Keratinocyte (primary cell): Measurements from ENCODE around the gene ROPN1. TPM values are rescaled to one million over a fixed set of nuclear protein-coding genes. Genes with fewer than 3 reads are reported as not detected.

Source experiments
- DNase-seq: peaks from one replicate; pipeline ENCODE4 v3.0.0-alpha.2; 2011; ENCODE audit warnings: low read depth, missing footprints, low spot score
- FAIRE-seq: peaks from 2 replicates; lab custom pipeline; 2011; peaks lifted over from hg19 to GRCh38; lab: Jason Lieb, UNC
- H2AFZ ChIP-seq: 2 replicates; pipeline ENCODE4 v1.6.0; 2012; ENCODE audit warnings: low read length, control low read depth, inconsistent platforms; ENCODE audit not compliant: control insufficient read depth
- H3K27ac ChIP-seq: 2 replicates; pipeline ENCODE4 v1.5.1; 2011; ENCODE audit warnings: low read length; ENCODE audit not compliant: control insufficient read depth, insufficient read depth
- H3K27me3 ChIP-seq: 3 replicates; pipeline ENCODE4 v1.6.0; 2011; ENCODE audit warnings: low read length; ENCODE audit not compliant: control insufficient read depth, insufficient read depth; ENCODE audit errors: extremely low read depth
- H3K36me3 ChIP-seq, 2 experiments: 2 replicates in 1 of 2; 3 replicates in 1 of 2; pipeline ENCODE4 v1.5.1; 2011; ENCODE audit warnings: low read length in 2 of 2, mild to moderate bottlenecking in 1 of 2; ENCODE audit not compliant: control insufficient read depth in 2 of 2, insufficient read depth in 2 of 2; ENCODE audit errors: extremely low read depth in 1 of 2
- H3K4me1 ChIP-seq: 3 replicates; pipeline ENCODE4 v1.5.1; 2011; ENCODE audit warnings: low read length; ENCODE audit not compliant: control insufficient read depth, insufficient read depth; ENCODE audit errors: extremely low read depth
- H3K4me2 ChIP-seq: 3 replicates; pipeline ENCODE4 v1.6.0; 2011; ENCODE audit warnings: low read depth, low read length; ENCODE audit not compliant: control insufficient read depth, insufficient read depth; ENCODE audit errors: extremely low read depth
- H3K4me3 ChIP-seq, 3 experiments: fragments of 200-600 bp in 1 of 3; sonication (generic) in 1 of 3; 2 replicates in 2 of 3; 3 replicates in 1 of 3; pipeline ENCODE4 v1.5.1; 2011 to 2016; ENCODE audit warnings: low read length in 3 of 3, mild to moderate bottlenecking in 3 of 3, control low read depth in 2 of 3, inconsistent platforms in 1 of 3, low read depth in 1 of 3, mixed read lengths in 1 of 3, mixed run types in 1 of 3, moderate library complexity in 1 of 3; ENCODE audit not compliant: control insufficient read depth in 2 of 3, insufficient read depth in 2 of 3; ENCODE audit errors: extremely low read depth in 1 of 3
- H3K79me2 ChIP-seq: 2 replicates; pipeline ENCODE4 v1.6.0; 2012; ENCODE audit warnings: low read length; ENCODE audit not compliant: control insufficient read depth, insufficient read depth
- H3K9ac ChIP-seq: 3 replicates; pipeline ENCODE4 v1.6.0; 2011; ENCODE audit warnings: low read length; ENCODE audit not compliant: control insufficient read depth, insufficient read depth; ENCODE audit errors: extremely low read depth
- H3K9me1 ChIP-seq: 3 replicates; pipeline ENCODE4 v1.6.0; 2011; ENCODE audit warnings: low read length; ENCODE audit not compliant: control insufficient read depth, insufficient read depth; ENCODE audit errors: extremely low read depth
- H3K9me3 ChIP-seq: 2 replicates; pipeline ENCODE4 v1.5.1; 2012; ENCODE audit warnings: low read depth, low read length; ENCODE audit not compliant: control insufficient read depth
- H4K20me1 ChIP-seq: 3 replicates; pipeline ENCODE4 v1.6.0; 2011; ENCODE audit warnings: low read length; ENCODE audit not compliant: control insufficient read depth, insufficient read depth; ENCODE audit errors: extremely low read depth
- EZH2 ChIP-seq: IDR thresholded peaks from one replicate; pipeline ENCODE4 v1.6.1; 2012; ENCODE audit warnings: inconsistent platforms, mild to moderate bottlenecking, low read length, moderate library complexity
- dilution Hi-C: fragments of 300-500 bp; cut with MboI; formaldehyde crosslinking; loops from one replicate; pipeline ENCODE4 v1.7.0; 2020; ENCODE audit warnings: low sequenced_read_pairs; ENCODE audit not compliant: extremely low pct_ligation_motif_present
- polyA plus RNA-seq, 5 experiments: library from polyadenylated mRNA; depleted of rRNA in 3 of 5; stranded (reverse) in 3 of 5; stranded (forward) in 1 of 5; unstranded in 1 of 5; fragments of >200 nt; gene quantifications; 1 replicate in 1 of 5; 2 replicates in 3 of 5; 3 replicates in 1 of 5; pipeline versions ENCODE4 v1.2.1 to v1.2.3, GENCODE V29; 2011 to 2012; ENCODE audit warnings: missing spikeins in 2 of 5, low read depth in 1 of 5, low replicate concordance in 1 of 5
- TF ChIP-seq, protein P1 (sequence below), 3 experiments: IDR thresholded peaks in 1 of 3; conservative IDR thresholded peaks in 1 of 3; optimal IDR thresholded peaks in 1 of 3; 2 replicates in 2 of 3; 3 replicates in 1 of 3; pipeline versions ENCODE3 to v1.5.1; 2011; ENCODE audit warnings: low read length in 3 of 3, mild to moderate bottlenecking in 3 of 3, moderate library complexity in 2 of 3, control low read depth in 1 of 3, inconsistent platforms in 1 of 3; ENCODE audit not compliant: insufficient read depth in 2 of 3; ENCODE audit errors: extremely low read depth in 1 of 3

ROPN1 gene
- polyA plus RNA-seq, 1 donor (not counting 4 experiments of a cell fraction or from before 2014, with no cell fraction given): 0.62 TPM

DNA sequence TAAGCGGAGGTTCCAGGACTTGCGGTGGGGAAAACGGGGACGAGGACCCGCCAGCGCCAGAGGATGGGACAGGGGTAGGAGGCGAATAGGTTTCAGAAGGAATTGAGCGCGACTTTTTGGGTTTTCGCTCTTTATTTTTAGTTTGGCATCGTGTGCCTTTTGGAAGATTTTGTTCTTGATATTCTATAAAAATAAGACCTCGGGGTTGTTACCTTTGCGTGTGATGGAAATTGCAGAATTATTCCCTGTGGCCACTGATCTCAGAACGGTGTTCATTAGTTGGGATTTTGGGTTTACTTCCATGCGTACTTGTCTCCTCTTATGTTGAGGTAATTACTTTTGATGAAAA, 30.4 kb downstream of the ROPN1 start:
- Histone ChIP-seq H2AFZ (peak overlapping the region; percentile 90), H3K27me3 (no peaks in the 10 kb centered on the region), H4K20me1 (no peaks in the 10 kb centered on the region), H3K4me3 (peak overlapping the region; percentile 53 to 85 (median 76)), H3K36me3 (no peaks in the 10 kb centered on the region), H3K27ac (no peak overlapping the region), H3K4me1 (peaks cover 8% of the 10 kb centered on the region), H3K9me3 (no peaks in the 10 kb centered on the region), H3K79me2 (peaks cover 4% of the 10 kb centered on the region), H3K9me1 (no peaks in the 10 kb centered on the region), H3K9ac (peak overlapping the region; percentile 94), H3K4me2 (peak overlapping the region; percentile 72)
- dilution Hi-C loops: no loop called here
- TF ChIP-seq, protein P1, sequence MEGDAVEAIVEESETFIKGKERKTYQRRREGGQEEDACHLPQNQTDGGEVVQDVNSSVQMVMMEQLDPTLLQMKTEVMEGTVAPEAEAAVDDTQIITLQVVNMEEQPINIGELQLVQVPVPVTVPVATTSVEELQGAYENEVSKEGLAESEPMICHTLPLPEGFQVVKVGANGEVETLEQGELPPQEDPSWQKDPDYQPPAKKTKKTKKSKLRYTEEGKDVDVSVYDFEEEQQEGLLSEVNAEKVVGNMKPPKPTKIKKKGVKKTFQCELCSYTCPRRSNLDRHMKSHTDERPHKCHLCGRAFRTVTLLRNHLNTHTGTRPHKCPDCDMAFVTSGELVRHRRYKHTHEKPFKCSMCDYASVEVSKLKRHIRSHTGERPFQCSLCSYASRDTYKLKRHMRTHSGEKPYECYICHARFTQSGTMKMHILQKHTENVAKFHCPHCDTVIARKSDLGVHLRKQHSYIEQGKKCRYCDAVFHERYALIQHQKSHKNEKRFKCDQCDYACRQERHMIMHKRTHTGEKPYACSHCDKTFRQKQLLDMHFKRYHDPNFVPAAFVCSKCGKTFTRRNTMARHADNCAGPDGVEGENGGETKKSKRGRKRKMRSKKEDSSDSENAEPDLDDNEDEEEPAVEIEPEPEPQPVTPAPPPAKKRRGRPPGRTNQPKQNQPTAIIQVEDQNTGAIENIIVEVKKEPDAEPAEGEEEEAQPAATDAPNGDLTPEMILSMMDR (optimal IDR thresholded peaks at IDR 0.05 in 1 of 3, IDR thresholded peaks at IDR 0.05 in 1 of 3, conservative IDR thresholded peaks at IDR 0.05 in 1 of 3; ENCODE audit: extremely low read depth in 1 of 3, insufficient read depth in 2 of 3, low read length in 3 of 3): no peak
- no peak for TF ChIP-seq EZH2
- no peak for DNase-seq
- no peak for FAIRE-seq

DNA sequence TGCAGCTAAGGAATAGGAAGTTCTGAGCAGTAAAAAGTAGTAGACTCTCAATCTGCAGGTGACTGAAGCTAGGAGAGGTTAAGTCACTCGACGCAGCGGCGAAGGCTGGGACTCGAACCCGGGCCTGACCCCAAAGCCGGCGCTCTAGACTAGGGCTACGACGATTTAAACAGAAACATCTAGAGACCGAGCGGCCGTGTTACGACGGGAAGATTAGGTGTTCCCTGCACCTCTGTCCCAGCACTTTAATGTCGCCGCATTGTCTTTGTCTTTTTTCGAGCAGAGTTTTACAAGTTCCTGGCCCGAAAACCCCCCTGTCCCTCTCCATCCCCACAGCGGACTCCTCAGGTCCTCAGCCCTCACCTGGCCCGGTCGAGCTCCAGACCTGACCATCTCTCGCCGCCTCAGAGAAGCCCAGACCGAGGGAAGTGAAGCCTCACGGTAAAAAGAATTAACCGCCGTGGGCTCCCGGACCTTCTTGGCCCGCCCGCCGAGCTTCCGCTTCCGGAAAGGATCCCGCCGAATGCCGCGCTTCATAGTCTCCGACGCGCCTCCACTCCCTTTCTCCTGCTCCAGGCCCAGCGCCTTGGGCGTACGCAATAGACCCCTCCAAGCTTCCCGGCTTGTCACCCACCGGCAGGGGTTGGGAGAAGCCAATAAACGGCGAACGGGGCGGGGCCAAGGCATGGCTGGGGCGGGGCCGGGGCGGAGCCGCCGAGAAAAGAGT, 31.0 kb downstream of the ROPN1 start, which contains the start of gene CCDC14:
CCDC14 (minus strand) TSS at position 449 of the 727 bp plus-strand sequence; CDS start at position 393, 56 bp downstream.
- dilution Hi-C loops: no loop called here

More for the DNA sequence above, 31.0 kb downstream of the ROPN1 start, which contains the start of gene CCDC14:
- H3K4me2 ChIP-seq: peak within 1 kb of the TSS; percentile 83
- no peaks in the 10 kb centered on the region for H4K20me1 ChIP-seq
- FAIRE-seq: peak; percentile 53
- H3K4me3 ChIP-seq: peak within 1 kb of the TSS; percentile 53 to 85 (median 76)
- TF ChIP-seq, protein P1 (optimal IDR thresholded peaks at IDR 0.05 in 1 of 3, IDR thresholded peaks at IDR 0.05 in 1 of 3, conservative IDR thresholded peaks at IDR 0.05 in 1 of 3; ENCODE audit: extremely low read depth in 1 of 3, insufficient read depth in 2 of 3, low read length in 3 of 3): no peak
- TF ChIP-seq EZH2: no peak
- H3K9me1 ChIP-seq: no peaks in the 10 kb centered on the region
- peak within 1 kb of the TSS; percentile 98 for H2AFZ ChIP-seq
- no peaks in the 10 kb centered on the region for H3K27me3 ChIP-seq
- H3K36me3 ChIP-seq: no peaks in the 10 kb centered on the region
- peak; percentile 26 for DNase-seq
- H3K27ac ChIP-seq: peak within 1 kb of the TSS; percentile 83
- H3K9ac ChIP-seq: peak within 1 kb of the TSS; percentile 94
- H3K9me3 ChIP-seq: no peaks in the 10 kb centered on the region
- peaks cover 8% of the 10 kb centered on the region for H3K4me1 ChIP-seq
- peaks cover 4% of the 10 kb centered on the region for H3K79me2 ChIP-seq
